ENCODE measurements around the gene PUM1.

The PUM1 gene

DNA sequence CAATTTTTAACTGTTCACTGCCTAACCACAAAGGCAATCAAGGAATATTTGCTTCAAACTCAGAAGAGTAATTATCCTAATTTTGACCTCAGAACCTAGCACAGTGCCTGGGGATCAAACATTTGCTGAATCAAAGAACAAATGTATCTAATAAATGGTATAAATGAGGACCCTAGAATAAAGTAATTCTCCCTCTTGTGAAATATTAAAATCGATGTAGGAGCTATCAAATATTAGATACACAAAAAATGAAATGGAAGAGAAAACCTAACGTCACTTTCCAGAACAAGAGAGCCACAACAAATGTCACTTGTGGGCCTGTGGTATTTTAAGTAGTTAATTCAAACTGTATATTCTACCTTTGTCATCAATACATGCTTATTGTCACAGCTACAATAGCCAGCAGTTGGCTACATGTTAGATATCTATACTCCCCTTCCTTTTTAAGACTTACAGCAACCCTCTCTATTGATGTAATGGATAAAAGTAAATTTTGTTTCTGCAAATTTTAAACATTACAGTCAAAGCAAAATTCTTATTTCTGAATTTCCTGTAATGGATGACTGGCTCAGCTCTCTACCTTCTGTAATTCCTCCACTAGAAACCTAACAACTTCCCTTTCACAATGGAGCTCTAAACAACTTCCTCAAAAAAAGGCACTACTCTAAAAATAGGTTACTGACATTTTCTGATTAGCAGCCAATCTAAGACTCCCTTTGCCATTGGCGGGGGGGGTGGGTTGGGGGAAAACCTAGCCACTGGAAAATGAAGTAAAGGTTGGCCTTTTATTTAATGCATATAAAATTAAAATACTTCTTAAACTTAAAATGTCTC, 37.6 kb downstream of the PUM1 start:
- DNase-seq, result no peak

DNA sequence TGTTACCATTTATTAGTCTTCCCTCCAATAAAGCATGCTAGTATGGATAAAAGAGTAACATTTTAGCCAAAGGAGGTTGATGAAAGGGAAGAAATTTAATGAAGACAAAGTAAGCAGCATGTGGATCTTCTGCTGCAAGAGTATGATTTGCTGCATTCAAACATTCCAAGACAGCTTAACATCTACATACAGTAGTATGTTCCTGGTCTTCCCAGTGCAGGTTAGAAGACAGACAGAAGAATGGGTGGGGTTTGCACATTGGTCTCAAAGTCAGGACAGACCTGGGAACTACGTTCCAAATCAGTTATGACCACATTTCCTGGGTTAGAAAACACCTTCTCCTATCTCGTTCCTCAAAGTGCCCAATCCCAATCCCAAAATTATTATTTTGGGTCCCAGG, 43.3 kb downstream of the PUM1 start:
- DNase-seq, result no peak

DNA sequence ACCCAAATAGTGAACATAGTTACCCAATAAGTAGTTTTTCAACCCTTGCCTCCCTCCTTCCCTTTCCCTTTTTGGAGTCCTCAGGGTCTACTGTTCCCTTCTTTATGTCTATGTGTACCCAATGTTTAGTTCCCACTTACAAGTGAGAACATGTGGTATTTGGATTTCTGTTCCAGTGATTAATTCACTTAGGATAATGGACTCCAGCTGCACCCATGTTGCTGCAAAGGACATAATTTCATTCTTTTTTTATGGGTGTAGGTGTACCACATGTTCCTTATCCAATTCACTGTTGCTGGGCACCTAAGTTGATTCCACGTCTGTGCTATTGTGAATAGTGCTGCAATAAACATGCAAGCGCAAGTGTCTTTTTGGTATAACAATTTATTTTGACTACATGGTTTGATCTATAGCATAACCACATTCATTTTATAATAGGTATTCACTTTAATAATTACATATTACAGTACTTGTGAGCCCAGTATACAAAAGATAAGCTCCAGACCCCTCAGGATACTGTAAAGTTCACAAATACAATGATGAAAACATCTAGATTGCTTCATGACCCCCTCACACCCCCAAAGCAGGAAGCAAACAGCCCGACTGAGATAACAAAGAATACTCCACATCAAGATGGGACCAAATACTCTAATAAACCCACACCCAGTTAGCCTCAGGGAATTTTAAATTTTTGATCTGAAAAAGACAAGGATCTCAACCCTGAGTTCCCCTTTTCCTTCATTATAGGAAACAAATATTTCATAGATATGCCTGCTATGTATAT, 45.3 kb downstream of the PUM1 start:
- DNase-seq, result no peak

DNA sequence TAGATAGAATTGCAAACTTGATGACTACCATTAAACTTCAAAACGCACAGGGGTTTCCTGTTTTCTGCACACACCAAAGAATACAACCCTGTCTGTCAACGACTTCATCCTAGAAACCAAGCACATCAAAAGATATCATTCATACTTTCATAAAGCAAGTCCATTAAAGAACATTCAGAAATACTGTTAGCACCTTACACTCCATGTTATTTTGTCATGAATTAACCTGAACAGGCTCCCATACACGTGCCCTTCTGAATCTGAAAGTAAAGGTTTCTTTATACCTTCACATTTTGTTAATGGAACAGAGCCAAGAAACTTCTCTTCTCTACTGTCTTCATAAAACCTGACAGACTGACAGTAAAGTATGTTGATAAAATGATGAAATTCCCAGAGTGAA, 46.1 kb downstream of the PUM1 start:
- no peak for DNase-seq

DNA sequence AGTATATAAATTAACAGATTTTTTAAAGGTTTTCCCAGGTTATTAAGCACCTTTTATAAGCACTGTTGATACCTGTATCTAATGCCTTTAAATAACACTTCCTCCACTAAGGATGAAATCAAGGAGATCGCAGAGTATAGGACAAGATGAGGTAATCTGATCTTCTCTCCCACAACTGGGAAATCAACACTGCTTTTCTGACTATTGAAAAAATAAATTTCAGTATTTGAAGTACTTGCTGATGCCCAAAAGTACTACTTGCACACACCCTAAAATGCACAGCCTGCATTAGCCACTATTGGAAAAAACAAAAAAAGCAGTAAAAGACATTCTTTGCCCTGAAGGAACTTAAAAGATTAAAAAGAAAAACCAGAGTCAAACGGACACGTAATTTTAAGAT, 48.6 kb downstream of the PUM1 start:
- no peak for DNase-seq

DNA sequence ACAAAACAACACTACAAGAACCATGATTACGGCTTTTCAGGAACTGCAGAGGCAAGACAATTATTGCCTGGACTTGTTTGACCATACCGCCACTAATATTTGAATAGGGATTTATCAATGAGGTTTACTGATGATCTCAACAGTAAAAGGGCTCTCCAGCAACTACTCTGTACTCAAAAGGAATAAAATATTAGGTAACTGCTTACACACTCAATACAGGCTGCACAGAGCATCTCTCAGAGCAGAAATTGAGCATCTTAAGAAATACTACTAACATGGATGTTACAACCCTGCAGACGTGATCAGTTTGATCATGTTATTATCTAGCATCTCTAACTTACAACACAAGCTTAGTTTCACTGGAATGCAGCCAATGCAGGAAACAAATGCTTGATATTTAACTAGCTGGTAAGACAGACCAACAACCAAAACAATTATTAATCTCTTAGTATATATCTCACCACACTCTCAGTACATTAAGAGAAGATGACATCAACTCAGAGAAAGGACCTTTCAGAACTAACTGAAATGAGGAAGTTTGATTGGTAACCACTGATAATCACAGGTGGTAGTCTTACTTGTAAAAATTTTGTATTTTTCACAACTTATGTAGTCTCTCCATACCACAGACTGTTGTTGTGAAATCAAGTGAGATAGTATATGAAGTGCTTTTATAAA, 52.2 kb downstream of the PUM1 start:
- DNase-seq, result no peak

DNA sequence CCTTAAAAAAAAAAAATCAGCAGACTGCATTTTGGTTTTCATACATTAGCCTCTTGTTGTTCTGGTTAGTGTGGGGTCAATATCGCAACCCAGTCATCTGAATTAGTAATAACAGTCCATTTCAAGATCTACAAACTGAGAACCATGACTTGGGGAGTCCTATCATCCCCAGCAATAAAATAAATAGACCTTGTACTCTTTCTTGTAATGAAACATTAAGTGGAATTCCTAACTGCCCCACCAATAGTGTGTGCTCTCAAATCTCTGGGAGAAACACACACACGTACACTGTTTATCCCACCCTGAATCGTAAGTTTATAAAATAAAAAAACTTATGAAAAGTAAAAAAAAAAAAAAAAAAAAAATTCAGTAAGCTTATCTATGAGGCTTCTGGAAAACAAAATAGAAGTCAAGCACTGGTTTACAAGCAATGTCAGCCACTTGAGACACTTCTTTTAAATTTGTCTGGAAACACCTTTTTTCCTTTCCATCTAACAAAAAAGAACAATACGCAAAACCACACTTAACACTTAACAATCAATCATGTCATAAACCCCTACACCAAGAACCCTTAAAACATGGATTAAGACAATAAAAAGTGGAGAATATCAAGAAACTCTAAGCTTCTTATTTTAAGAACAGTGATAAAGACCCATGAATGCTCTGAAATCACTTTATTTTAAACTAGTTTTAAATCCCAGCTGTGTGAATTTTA, 53.1 kb downstream of the PUM1 start:
- no peak for DNase-seq

DNA sequence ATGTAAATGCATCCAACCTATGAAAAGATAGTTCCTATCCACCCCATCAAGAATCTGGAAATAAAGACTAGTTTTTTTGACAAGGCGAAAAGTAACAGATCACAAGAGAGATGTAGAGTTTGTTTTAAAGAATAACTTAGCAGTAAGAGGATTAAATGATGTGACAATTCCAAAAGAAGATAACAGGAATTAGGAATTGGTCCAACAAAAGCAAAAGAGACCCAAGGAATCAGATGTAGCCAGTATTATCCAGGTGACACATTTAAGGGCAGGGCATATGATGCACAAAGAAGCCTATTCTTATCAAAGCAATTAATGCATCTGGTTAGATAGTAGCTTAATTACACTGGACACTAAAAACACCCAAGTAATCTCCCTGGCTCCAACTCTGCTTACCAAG, 53.8 kb downstream of the PUM1 start:
- no peak for DNase-seq

DNA sequence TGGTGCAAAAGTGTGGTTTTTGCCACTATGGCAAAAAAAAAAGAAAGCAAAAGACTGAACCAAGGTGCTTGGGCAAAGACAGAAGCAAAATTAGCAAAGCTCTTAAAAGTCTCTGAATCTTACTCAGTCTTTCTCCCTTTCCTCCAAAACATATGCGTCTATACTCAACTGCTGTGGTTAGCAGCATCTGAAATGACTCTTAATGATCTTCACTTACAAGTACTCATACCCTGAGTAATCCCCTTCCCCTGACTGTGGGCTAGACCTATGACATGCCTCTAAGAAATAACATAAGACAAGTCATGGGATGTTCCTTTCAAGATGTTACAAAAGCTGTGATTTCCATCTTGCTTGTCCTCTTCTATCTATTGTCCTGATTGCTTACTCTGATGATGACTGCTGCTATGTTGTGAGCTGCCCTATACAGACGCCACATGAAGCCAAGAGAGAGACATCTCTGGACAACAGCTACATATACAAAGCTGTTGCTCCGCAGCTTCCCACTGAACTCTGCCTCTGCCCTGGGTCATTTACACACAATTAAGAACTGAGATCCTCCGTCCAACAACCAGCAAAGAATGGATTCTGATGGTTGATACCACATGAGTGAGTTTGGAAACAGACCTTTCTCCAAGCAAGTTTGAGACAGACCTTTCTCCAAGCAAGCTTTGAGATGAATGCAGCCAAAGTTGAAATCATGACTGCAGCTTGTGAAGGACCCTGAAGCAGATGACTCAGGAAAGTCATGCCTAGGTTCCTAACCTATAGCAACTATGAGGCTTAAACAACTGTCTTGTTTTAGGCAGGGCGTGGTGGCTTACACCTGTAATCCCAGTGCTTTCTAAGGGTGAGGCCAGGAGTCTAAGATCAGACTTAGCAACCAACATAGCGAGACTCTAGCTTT, 55.2 kb downstream of the PUM1 start:
- DNase-seq, result peak; percentile 15 to 22

DNA sequence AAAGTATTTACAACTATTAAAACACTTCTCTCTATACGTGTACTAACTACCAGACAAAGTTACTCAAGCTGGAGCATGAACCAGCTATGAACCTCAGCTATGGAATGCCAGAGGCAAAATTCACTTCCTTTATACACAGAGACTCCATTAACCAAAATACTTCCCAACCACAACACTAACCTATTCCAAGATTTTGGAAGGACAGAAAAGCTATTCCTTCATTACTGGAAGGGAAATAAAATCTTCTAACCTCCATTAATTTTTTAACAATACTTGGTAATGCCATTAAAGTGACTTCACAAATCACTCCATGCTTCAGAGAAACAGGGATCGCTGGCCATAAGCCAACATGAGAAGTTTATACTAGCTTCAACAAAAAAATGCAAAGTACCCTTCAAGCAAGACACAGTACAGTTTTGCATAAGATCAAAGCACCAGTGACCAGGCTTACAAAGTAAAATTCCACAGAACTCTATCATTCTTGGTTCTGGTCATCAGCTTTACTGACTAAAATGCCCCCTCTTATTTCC, 58.0 kb downstream of the PUM1 start:
- no peak for DNase-seq

DNA sequence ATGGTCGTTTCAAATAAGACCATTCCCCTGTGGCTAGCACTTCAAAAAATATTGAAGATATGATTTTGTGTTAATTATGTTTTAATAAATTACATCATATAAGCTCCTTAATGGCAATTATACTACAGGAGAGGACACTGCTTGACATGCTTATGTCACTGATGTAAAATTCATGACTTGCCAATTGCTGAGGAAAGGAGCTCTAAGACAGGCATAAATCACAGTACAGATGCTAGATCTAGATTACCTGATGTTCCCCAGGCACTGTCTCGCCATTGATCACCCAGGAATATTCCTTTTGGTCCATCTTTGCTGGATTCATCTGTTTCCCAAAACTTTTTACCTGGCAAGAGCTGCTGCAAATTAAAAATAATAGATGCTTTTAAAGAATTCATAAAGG, 58.8 kb downstream of the PUM1 start:
- no peak for DNase-seq

DNA sequence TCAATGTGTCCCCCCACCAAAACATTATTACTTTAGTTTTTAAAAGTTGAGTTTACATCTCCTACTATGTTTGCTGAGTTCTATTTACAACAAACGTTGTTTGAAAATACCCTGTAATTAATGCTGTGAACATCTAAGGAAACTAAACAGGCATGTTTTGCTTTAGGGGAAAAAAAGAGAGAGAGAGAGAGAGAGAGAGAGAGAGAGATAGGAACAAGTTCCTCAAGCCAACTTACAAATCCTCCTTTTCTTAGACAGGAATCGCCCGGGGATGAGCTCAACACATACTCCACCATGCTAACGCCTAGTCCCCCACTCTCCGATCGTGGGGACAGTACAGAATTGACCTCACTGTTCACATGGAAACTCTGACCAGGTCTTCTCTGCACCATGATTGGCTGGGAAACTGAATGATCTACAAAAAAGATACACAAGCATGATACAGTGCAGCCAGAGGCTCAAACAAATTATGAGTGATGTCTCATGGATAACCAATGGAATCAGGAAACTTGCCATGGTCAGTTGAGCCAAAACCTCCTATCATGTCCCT, 59.8 kb downstream of the PUM1 start:
- DNase-seq, result no peak

DNA sequence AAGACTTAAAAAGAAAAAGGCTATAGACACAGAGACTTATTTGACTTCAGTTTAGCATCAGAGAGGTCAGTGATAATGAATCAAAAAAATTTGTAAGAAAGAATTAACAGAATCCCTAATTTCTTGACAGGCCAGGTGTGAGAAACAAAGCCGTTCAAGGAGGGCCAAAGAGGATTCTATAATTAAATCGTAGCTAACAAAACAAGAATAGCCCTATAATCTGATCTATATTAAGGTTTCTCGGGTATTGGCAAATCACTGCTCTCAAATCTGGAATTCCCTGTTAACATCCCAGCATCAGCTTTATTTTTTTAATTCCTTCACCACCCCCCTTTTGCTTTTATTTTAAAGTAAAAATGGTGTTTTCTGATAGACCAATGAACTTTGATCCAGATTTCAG, 60.3 kb downstream of the PUM1 start:
- no peak for DNase-seq

DNA sequence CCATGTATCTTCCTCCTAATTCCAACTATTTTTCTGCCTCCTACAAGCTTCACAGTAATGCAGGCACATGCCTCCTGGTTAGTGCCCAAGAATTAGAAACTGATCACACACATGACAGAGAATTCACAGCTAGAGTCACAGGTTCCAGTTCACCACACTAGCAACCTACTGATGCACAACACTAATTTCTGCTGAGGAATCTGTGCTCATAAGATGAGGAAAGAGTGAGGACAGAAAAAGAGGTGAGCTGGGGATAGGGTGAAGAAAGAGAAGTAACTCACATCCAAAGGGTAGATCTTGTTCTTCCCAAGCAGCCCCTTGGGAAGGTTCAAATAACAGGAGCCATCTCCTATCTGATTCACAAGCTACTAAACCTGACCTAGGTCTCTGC, 61.3 kb downstream of the PUM1 start:
- DNase-seq, result no peak

DNA sequence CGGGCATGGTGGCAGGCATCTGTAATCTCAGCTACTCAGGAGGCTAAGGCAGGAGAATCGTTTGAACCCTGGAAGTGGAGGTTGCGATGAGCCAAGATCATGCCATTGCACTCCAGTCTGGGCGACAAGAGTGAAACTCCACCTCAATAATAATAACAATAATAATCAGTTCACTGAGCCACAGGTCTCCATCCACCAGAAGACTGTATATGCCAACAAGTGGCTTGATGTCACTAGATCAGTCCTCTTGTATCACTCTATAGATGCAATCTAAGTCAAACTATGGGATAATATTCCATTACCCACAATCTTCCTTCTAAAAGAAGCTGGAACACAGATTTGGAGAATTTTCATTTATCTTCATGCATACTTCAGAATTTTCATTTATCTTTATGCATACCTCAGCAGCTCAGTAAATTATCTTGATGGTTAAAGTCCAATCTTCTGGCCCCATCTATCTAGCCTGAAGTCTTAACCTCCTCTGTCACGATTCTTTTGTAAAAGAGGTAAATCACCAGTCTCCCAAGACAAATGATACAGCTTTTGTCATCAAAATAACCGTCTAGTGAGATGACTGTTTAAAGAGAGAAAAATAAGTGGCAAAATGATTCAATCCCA, 61.8 kb downstream of the PUM1 start:
- DNase-seq, result no peak

DNA sequence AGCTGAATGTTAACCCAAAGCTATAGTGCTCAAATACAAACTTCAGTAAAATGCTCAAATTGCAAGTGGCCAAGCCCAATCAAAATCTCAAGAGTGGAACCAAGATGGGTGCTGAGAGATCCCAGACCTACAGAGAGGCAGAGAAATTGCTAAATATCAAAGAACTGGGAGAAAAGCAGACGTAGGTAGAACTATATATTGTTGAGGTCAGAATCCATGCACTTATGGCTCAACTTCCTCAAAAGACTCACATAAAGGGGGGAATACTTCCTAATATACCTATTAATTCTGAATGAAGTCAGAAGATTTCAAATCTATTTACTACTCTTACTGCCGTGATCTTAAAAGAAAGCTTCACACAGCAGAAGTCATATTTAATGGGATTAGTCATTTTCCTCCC, 65.2 kb downstream of the PUM1 start:
- DNase-seq, result no peak

DNA sequence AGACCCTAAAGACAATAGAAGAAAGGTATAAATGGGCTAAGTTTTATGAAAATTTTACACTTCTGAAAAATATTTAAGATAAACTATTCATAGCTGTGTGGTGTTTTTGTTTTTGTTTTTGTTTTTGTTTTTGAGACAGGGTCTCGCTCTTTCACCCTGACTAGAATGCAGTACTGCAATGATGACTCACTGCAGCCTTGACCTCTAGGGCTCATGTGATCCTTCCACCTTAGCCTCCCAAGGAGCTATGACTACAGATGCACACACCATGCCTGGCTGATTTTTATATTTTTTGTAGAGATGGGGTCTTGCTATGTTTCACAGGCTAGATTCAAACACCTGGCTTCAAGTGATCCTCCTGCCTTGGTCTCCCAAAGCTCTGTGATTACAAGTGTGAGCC, 66.6 kb downstream of the PUM1 start:
- no peak for DNase-seq

DNA sequence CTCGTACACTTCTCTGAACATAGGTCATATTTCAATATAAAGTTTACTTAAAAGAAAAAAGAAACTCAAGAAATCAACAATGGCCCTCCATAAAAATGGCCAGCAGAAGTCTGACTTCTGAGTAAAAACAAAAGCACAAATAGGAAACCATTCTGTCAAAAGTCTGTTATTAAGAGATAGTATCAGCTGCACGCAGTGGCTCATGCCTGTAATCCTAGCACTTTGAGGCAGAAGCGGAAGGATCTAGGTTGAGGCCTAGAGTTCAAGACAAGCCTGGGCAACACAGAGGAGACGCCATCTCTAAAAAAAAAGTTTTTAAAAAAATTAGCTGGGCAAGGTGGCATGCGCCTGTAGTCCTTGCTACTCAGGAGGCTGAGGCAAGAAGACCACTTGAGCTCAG, 67.3 kb downstream of the PUM1 start:
- no peak for DNase-seq

DNA sequence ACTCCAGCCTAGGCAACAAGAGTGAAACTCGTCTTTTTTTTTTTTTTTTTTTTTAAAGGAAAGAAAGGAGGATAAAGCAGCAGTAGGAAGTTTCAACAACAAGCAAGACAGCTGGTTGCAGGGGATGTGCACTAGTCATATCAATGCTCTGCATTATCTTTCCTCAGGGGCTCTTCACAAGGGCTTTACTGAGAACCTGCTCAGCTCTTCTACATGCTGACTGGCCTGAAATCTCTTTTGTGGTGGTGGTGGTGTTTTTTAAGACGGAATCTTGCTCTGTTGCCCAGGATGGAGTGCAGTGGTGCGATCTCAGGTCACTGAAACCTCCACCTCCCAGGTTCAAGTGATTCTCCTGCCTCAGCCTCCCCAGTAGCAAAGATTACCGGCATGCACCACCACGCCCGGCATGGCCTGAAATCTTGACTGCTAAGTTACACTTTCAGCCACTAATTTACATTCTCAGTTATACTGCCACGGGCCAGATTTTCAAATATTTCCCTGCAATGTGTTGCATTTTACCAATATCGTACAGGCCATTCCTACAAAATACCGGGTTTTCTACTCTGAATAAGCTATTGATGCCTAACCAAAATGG, 68.0 kb downstream of the PUM1 start:
- no peak for DNase-seq

DNA sequence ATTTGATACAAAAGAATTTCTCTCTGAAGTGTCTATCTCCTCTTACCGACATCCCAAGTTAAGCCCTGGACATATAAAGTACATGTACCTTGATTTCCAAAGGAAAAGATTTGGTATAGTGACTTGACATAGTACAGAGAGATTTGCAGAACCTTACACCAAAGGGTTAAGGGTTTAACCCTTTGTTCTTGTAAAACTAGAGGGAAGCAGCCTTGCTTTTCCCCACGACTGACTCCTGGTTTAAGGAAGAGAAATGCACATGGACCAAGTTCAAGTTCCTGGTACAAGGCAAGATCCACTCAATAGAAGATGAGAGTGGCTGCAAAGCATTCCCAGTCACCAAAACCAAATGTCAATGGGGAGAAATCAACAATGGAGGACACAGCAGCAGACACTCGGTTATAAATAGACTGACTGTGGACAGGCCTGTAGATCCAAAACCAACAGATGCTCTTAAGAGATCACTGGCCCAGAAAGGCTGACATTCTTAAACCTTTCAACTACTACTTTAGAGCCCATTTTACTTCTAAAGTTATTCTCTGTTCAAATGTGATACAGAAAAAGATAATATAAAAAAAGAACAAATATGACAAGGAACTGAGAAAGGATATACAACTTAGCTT, 69.4 kb downstream of the PUM1 start:
- DNase-seq, result no peak

Data from stimulated activated CD4-positive, alpha-beta T cell treated with anti-CD3 and anti-CD28 coated beads, Interleukin-2, amount 100 ng/mL, for 48 hours (primary cell).